B cell (primary cell): ENCODE data around the gene LRRC8B. TPM values are rescaled to one million over a fixed set of nuclear protein-coding genes. Genes with fewer than 3 reads are reported as not detected.

Experiments
- ATAC-seq: fragments of 200-7000 bp; cut with Tn5 transposase; one replicate; pipeline ENCODE4 v1.10.0; 2021; ENCODE audit warnings: low read depth, mild to moderate bottlenecking, moderate number of reproducible peaks, moderate library complexity
- CTCF ChIA-PET: fragments of 350-600 bp; sonication (Branson Sonifier 250); formaldehyde crosslinking; loops from one replicate; lab custom pipeline; 2021; ENCODE audit warnings: antibody characterized with exemption, inconsistent platforms; lab: Charles Lee
- POLR2A ChIA-PET: fragments of 350-600 bp; sonication (Branson Sonifier 250); formaldehyde crosslinking; loops from one replicate; lab custom pipeline; 2021; ENCODE audit warnings: antibody characterized with exemption; lab: Charles Lee
- DNase-seq: peaks from one replicate; pipeline ENCODE4 v3.0.0; 2013
- H2AFZ ChIP-seq: 2 replicates; pipeline ENCODE4 v1.6.1; 2012; ENCODE audit warnings: mild to moderate bottlenecking, low read depth, low read length; ENCODE audit not compliant: insufficient read depth, poor library complexity, severe bottlenecking
- H3K27ac ChIP-seq, 2 donors: 1 replicate in 1 of 2; 2 replicates in 1 of 2; pipeline ENCODE4 v1.5.1; 2012 to 2013; ENCODE audit warnings: low read length in 2 of 2, mild to moderate bottlenecking in 2 of 2, moderate library complexity in 1 of 2
- H3K27me3 ChIP-seq, 4 experiments: fragments of 200-600 bp in 1 of 4; sonication (generic) in 1 of 4; replicated peaks in 1 of 4; 1 replicate in 2 of 4; 2 replicates in 2 of 4; pipeline versions ENCODE4 v1.6.1 to v1.7.0; 2013 to 2016; ENCODE audit warnings: low read length in 3 of 4, mild to moderate bottlenecking in 2 of 4, mixed read lengths in 1 of 4, moderate library complexity in 1 of 4; ENCODE audit not compliant: insufficient read depth in 4 of 4, control insufficient read depth in 3 of 4; ENCODE audit errors: control extremely low read depth in 1 of 4
- H3K36me3 ChIP-seq, 2 experiments: replicated peaks in 1 of 2; 1 replicate in 1 of 2; 2 replicates in 1 of 2; pipeline versions ENCODE4 v1.6.1 to v1.7.1; 2013; ENCODE audit warnings: low read length in 1 of 2; ENCODE audit not compliant: insufficient read depth in 2 of 2, control insufficient read depth in 1 of 2; ENCODE audit errors: control extremely low read depth in 1 of 2, extremely low read depth in 1 of 2
- H3K4me1 ChIP-seq, 2 donors: fragments of 200-600 bp in 1 of 2; sonication (generic) in 1 of 2; 1 replicate in 1 of 2; 2 replicates in 1 of 2; pipeline versions ENCODE4 v1.5.1 to v1.6.1; 2013 to 2017; ENCODE audit warnings: low read length in 2 of 2; ENCODE audit not compliant: control insufficient read depth in 2 of 2, insufficient read depth in 2 of 2
- H3K4me2 ChIP-seq: replicated peaks from 2 replicates; pipeline ENCODE3; 2012; ENCODE audit warnings: mild to moderate bottlenecking, low read depth, low read length; ENCODE audit not compliant: poor library complexity, severe bottlenecking
- H3K4me3 ChIP-seq, 5 experiments: fragments of 200-600 bp in 1 of 5; sonication (generic) in 1 of 5; 1 replicate in 3 of 5; 2 replicates in 2 of 5; pipeline versions ENCODE4 v1.5.1 to v1.7.0; 2011 to 2016; ENCODE audit warnings: low read length in 4 of 5, mild to moderate bottlenecking in 4 of 5, low read depth in 2 of 5, control low read depth in 1 of 5, moderate library complexity in 1 of 5; ENCODE audit not compliant: insufficient read depth in 1 of 5; ENCODE audit errors: control extremely low read depth in 1 of 5, extremely low read depth in 1 of 5
- H3K79me2 ChIP-seq: fragments of 200-600 bp; sonication (generic); one replicate; pipeline ENCODE4 v1.6.0; 2016; ENCODE audit warnings: low read length; ENCODE audit not compliant: control insufficient read depth, insufficient read depth
- H3K9ac ChIP-seq: fragments of 200-600 bp; sonication (generic); 2 replicates; pipeline ENCODE4 v1.6.1; 2017; ENCODE audit warnings: mild to moderate bottlenecking, low read length, moderate library complexity
- H3K9me3 ChIP-seq, 3 donors: one replicate each; pipeline versions ENCODE4 v1.6.1 to v1.7.1; 2013; ENCODE audit warnings: low read length in 2 of 3; ENCODE audit not compliant: control insufficient read depth in 2 of 3, insufficient read depth in 1 of 3; ENCODE audit errors: control extremely low read depth in 1 of 3
- H4K20me1 ChIP-seq: 2 replicates; pipeline ENCODE4 v1.6.0; 2012; ENCODE audit warnings: mild to moderate bottlenecking, low read length; ENCODE audit not compliant: insufficient read depth, control insufficient read depth, poor library complexity, severe bottlenecking
- H3K27ac Mint-ChIP-seq: one replicate; pipeline ENCODE4 v1.8.0; 2021; ENCODE audit warnings: mixed read lengths
- H3K27me3 Mint-ChIP-seq: one replicate; pipeline ENCODE4 v1.8.0; 2021; ENCODE audit warnings: mixed read lengths
- H3K4me1 Mint-ChIP-seq: one replicate; pipeline ENCODE4 v1.8.0; 2021; ENCODE audit warnings: mixed read lengths
- H3K4me3 Mint-ChIP-seq: one replicate; pipeline ENCODE4 v1.8.0; 2021; ENCODE audit warnings: mixed read lengths
- H3K9me3 Mint-ChIP-seq: one replicate; pipeline ENCODE4 v1.8.0; 2022; ENCODE audit warnings: mixed read lengths; ENCODE audit not compliant: insufficient read depth
- EZH2 ChIP-seq: IDR thresholded peaks from 2 replicates; pipeline ENCODE4 v1.6.1; 2012; ENCODE audit warnings: borderline replicate concordance, low read depth, mild to moderate bottlenecking, moderate library complexity, low read length; ENCODE audit not compliant: insufficient read depth, poor library complexity, severe bottlenecking
- WGBS: methylation state at CpG from one replicate; pipeline ENCODE4 v1.1.5; 2013; ENCODE audit warnings: missing lambda C conversion rate; ENCODE audit not compliant: insufficient coverage; 5-methylcytosine and 5-hydroxymethylcytosine counted together
- intact Hi-C: fragments of 100-400 bp; cut with micrococcal nuclease; formaldehyde crosslinking; loops from one replicate; pipeline ENCODE4 v1.10.0; 2022
- polyA plus RNA-seq: library from polyadenylated mRNA; depleted of rRNA; stranded (reverse); fragments of >200 nt; gene quantifications from 2 replicates; pipeline ENCODE4 v1.2.3, GENCODE V29; 2012
- total RNA-seq, 2 donors: library from RNA; stranded (reverse); fragments of 120-200 nt in 1 of 2; gene quantifications; 1 replicate in 1 of 2; 2 replicates in 1 of 2; pipeline versions ENCODE4 v1.2.3 to v1.2.4, GENCODE V29; 2013 to 2022
- TF ChIP-seq, protein P1 (sequence below): fragments of 200-600 bp; IDR thresholded peaks from one replicate; pipeline ENCODE4 v1.8.0; 2022; ENCODE audit warnings: antibody characterized with exemption, mild to moderate bottlenecking

LRRC8B gene
- total and polyA plus RNA-seq, 2 donors (not counting 1 experiment from before 2014, with no cell fraction given), result 2.2 to 9.9 TPM

DNA sequence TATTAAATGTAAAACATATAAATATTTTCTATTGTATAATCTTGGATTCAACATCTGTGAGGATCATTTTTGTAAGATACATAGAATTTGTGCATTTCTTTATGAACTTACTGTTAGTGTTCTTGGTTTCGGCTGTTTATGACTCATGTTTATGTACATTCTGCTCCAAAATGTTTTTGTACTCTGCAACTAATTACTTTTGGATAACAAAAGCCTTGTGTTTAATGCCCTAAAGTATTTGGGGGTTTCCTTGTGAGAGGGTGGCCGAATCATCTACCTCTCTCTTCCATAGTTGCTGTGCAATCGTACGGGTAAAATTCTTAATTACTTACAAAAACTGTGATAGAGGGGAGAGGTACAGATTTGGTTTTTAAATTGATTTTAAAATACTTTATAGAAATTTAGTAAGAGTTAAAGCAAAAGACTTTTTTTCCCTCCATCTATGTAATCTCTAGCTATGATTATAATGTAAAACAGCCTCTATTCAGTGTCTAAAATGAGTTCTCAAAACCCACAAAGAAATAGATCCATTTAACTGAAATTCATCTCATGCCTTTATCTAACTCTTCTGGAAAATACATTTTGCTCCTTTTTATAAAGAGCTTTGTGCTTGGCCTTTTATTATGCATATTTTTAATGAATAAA lies 69.6 kb downstream of the LRRC8B start:
- ChIA-PET CTCF (interaction anchor here (1.1 to 3.7 kb wide), 6 partner anchors 9 to 169 kb away, joined by 3 to 15 read pairs (median 4); no protein-coding TSS in a partner anchor), POLR2A (no interaction called here)
- intact Hi-C loops, result no loop called here

DNA sequence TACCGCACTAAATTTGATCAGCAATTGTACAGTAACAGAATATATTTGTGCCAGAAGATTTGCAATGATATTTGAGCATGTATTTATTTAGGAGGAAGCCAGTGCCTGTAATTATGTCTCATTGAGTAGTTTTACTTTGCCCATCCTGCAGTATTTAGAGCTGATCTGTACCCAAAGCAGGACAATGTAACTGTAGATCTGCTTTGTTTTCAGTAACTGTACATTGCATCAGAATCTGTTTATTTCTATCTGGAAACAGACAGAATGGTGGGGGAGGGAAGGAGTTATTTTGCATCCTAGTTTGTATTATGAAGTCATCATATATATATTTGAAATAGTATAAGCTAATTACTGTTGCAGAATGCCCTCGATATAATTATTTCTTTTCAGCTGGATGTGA lies 72.1 kb downstream of the LRRC8B start:
- intact Hi-C loops, result no loop called here
- ChIA-PET POLR2A (no interaction called here), CTCF (interaction anchor here (0.9 to 6.4 kb wide), 9 partner anchors 7 to 170 kb away, joined by 3 to 67 read pairs (median 4); no protein-coding TSS in a partner anchor)
- Mint-ChIP-seq H3K4me3 (no peak overlapping the region), H3K4me1 (peaks cover 7% of the 10 kb centered on the region), H3K27ac (no peak overlapping the region), H3K9me3 (no peaks in the 10 kb centered on the region), H3K27me3 (no peaks in the 10 kb centered on the region)
- ATAC-seq (no peak), DNase-seq (no peak)
- Histone ChIP-seq H3K4me2 (no peak overlapping the region), H3K27me3 (no peaks in the 10 kb centered on the region), H4K20me1 (no peaks in the 10 kb centered on the region), H3K27ac (no peak overlapping the region), H3K4me1 (no peaks in the 10 kb centered on the region), H3K4me3 (no peak overlapping the region), H3K36me3 (peaks cover 0 to 1% of the 10 kb centered on the region in 2 experiments), H3K9me3 (no peaks in the 10 kb centered on the region), H3K79me2 (no peaks in the 10 kb centered on the region), H2AFZ (no peak overlapping the region), H3K9ac (no peak overlapping the region)
- WGBS, result no CpG with 5 or more reads among the region's 2 CpGs
- TF ChIP-seq, protein P1, sequence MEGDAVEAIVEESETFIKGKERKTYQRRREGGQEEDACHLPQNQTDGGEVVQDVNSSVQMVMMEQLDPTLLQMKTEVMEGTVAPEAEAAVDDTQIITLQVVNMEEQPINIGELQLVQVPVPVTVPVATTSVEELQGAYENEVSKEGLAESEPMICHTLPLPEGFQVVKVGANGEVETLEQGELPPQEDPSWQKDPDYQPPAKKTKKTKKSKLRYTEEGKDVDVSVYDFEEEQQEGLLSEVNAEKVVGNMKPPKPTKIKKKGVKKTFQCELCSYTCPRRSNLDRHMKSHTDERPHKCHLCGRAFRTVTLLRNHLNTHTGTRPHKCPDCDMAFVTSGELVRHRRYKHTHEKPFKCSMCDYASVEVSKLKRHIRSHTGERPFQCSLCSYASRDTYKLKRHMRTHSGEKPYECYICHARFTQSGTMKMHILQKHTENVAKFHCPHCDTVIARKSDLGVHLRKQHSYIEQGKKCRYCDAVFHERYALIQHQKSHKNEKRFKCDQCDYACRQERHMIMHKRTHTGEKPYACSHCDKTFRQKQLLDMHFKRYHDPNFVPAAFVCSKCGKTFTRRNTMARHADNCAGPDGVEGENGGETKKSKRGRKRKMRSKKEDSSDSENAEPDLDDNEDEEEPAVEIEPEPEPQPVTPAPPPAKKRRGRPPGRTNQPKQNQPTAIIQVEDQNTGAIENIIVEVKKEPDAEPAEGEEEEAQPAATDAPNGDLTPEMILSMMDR, result no peak
- TF ChIP-seq EZH2, result no peak

More for the DNA sequence above, 69.6 kb downstream of the LRRC8B start:
- no CpG with 5 or more reads among the region's 4 CpGs for WGBS
- Histone ChIP-seq H3K9ac (no peak overlapping the region), H3K36me3 (peaks cover 3 to 5% of the 10 kb centered on the region in 2 experiments), H3K4me1 (no peaks in the 10 kb centered on the region), H3K27me3 (no peaks in the 10 kb centered on the region), H3K4me3 (no peak overlapping the region), H3K27ac (no peak overlapping the region), H4K20me1 (no peaks in the 10 kb centered on the region), H3K79me2 (no peaks in the 10 kb centered on the region), H2AFZ (no peak overlapping the region), H3K9me3 (no peaks in the 10 kb centered on the region), H3K4me2 (no peak overlapping the region)
- H3K27ac Mint-ChIP-seq, result no peak overlapping the region
- peaks cover 7% of the 10 kb centered on the region for H3K4me1 Mint-ChIP-seq
- TF ChIP-seq, protein P1, result no peak
- no peak for TF ChIP-seq EZH2
- no peaks in the 10 kb centered on the region for H3K27me3 Mint-ChIP-seq
- DNase-seq (no peak), ATAC-seq (no peak)
- no peaks in the 10 kb centered on the region for H3K9me3 Mint-ChIP-seq
- H3K4me3 Mint-ChIP-seq, result no peak overlapping the region
